GM12875 (cell line): ENCODE results near the gene CPM.
"Not testable (repeated sequence)": the region's sequence is repeated elsewhere in the genome, so short reads cannot be mapped to it uniquely, and the experiment has no call there.

Experiments
- H3K4me3 ChIP-seq: one replicate; pipeline ENCODE4 v1.5.1; 2011; ENCODE audit warnings: low read depth, low read length, control low read depth
- CTCF ChIP-seq: IDR thresholded peaks from 2 replicates; pipeline ENCODE4 v1.5.1; 2011; ENCODE audit warnings: low read depth, mild to moderate bottlenecking, control low read depth, inconsistent platforms, low read length, moderate library complexity, borderline replicate concordance; ENCODE audit not compliant: insufficient read depth

CPM gene

DNA sequence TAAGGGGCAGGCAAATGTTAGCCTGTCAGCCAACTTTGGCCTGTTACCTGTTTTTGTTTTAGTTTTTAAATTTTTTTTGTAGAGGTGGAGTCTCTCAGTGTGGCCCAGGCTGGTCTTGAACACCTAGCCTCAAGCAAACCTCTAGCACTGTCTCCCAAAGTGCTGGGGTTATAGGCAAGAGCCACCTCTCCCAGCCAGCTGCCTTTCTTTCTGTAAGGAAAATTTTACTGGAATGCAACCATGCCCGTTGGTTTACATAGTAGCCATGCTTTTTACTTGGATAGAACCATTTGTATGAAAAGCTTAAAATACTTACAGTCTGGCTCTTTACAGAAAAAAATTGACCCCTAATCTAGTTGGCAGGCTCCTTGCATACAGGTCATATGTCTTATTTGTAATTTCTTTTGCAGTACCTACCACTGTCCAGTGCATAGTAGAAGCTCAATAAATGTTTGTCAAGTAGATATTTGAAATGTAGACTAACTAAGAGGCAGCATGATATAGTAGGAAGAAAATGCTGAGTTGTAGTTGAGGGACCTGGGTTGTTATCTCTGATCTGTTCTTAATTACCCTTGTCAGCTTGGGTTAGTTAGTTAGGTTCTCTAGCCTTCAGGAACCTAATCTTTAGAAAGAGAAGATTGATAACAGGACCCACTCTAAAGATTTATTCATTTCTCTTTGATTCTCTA is 120.3 kb downstream of the CPM start:
- no peak for TF ChIP-seq CTCF
- no peak overlapping the region for H3K4me3 ChIP-seq

GRCh38 chr12:68811573-68811972 is 121.4 kb downstream of the CPM start:
- H3K4me3 ChIP-seq, result not testable (repeated sequence)

DNA sequence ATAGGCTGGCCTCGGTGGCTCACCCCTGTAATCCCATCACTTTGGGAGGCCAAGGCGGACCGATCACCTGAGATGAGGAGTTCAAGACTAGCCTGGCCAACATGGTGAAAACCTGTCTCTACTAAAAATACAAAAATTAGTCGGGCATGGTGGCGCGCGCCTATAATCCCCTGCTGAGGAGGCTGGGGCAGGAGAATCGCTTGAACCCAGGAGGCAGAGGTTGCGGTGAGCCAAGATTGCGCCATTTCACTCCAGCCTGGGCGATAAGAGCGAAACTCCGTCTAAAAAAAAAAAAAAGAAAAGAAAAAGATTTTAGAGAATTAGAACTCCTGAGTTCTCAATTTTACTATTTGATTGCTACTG is 123.0 kb downstream of the CPM start:
- not testable (repeated sequence) for H3K4me3 ChIP-seq

- no peak for TF ChIP-seq CTCF
- peak overlapping the region; percentile 75 for H3K4me3 ChIP-seq
Observed at GRCh38 chr12:68809190-68810026, 123.6 kb downstream of the CPM start.

DNA sequence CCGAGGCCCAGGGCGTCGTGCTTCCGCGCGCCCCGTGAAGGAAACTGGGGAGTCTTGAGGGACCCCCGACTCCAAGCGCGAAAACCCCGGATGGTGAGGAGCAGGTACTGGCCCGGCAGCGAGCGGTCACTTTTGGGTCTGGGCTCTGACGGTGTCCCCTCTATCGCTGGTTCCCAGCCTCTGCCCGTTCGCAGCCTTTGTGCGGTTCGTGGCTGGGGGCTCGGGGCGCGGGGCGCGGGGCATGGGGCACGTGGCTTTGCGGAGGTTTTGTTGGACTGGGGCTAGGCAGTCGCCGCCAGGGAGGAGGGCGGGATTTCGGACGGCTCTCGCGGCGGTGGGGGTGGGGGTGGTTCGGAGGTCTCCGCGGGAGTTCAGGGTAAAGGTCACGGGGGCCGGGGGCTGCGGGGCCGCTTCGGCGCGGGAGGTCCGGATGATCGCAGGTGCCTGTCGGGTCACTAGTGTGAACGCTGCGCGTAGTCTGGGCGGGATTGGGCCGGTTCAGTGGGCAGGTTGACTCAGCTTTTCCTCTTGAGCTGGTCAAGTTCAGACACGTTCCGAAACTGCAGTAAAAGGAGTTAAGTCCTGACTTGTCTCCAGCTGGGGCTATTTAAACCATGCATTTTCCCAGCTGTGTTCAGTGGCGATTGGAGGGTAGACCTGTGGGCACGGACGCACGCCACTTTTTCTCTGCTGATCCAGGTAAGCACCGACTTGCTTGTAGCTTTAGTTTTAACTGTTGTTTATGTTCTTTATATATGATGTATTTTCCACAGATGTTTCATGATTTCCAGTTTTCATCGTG is 124.4 kb downstream of the CPM start:
- TF ChIP-seq CTCF, result no peak
- H3K4me3 ChIP-seq, result peak overlapping the region; percentile 75

DNA sequence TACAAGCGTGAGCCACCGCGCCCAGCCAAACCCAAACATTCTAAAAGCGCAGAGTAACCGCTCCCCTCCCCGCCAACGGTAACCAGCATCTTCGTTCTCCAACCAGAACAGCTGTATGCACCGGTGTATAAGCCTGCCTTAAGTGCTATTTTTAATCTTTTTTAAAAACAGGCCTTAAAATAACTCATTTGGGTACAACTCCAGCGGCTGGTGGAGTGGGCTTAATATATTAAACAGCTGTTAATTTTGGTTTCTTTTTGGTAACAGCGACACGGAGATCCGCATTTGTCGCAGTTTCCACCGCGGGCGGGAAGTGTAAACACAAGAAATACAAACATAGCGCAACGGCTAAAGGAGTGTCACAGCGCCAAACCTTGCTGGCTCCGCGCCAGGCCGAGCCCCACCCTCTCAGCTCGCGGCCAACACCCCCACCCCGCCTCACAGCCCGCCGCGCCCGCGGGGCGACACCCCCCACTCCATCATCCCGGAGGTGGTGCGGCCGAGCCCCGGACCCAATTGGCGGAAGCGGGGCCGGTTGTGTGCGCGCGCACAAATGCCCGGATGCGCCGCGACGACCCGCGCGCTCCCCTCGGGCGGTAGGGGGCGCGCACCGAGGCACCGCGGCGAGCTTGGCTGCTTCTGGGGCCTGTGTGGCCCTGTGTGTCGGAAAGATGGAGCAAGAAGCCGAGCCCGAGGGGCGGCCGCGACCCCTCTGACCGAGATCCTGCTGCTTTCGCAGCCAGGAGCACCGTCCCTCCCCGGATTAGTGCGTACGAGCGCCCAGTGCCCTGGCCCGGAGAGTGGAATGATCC is 125.2 kb downstream of the CPM start, which contains the start of gene MDM2:
Gene MDM2 (plus strand): TSS at position 602 of the 812 bp plus-strand sequence. CDS start 301 bp downstream, outside the sequence.
- peak; percentile 87 for TF ChIP-seq CTCF
- peak within 1 kb of the TSS; percentile 75 for H3K4me3 ChIP-seq

DNA sequence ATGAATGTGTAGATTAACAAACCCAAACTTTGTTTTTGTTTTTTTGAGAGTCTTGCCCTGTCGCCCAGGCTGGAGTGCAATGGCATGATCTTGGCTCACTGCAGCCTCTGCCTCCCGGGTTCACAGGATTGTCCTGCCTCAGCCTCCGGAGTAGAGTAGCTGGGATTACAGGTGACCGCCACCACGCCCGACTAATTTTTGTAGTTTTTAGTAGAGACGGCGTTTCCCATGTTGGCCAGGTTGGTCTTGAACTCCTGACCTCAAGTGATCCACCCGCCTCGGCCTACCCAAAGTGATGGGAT is 125.7 kb downstream of the CPM start:
- peak overlapping the region; percentile 75 for H3K4me3 ChIP-seq

DNA sequence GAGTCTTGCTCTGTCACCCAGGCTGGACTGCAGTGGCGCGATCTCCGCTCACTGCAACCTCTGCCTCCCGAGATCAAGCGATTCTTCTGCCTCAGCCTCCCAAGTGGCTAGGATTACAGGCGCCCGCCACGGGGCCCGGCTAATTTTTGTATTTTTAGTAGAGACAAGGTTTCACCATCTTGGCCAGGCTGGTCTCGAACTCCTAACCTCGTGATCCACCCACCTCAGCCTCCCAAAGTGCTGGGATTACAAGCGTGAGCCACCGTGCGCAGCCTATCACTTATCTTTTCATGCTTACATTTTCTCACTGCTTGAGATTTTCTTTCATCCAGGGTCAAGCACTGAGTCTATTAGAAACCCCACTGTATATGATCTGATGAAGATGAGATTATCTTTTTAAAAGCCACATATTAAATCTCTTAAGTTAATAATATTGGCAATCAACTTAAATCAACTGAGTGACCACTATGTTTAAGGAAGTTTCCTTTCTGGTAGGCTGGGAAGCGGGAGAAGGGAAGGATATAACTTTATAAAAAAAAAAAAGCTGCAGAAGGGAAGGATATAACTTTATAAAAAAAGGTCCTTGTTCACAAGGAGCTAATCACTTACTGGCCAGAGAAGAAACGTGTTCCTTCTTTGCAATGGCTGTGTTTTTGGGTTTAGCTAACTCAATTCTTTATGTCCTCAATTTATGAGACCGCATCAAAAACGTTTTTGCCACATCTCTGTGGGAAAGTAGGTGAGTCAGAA is 126.3 kb downstream of the CPM start:
- no peak overlapping the region for H3K4me3 ChIP-seq
- no peak for TF ChIP-seq CTCF
